Activated CD4-positive, alpha-beta memory T cell treated with anti-CD3 and anti-CD28 coated beads, Interleukin-2, amount 10 ng/mL, durations not matched to agents 7 days and 5 days (primary cell): ENCODE data around the gene RHPN2. TPM values are rescaled to one million over a fixed set of nuclear protein-coding genes. Genes with fewer than 3 reads are reported as not detected.
"Not testable (repeated sequence)": the region's sequence is repeated elsewhere in the genome, so short reads cannot be mapped to it uniquely, and the experiment has no call there.

Source experiments
- CTCF ChIA-PET: fragments of 350-600 bp; sonication (Branson Sonifier 250); formaldehyde crosslinking; loops from one replicate; lab custom pipeline; 2021; ENCODE audit warnings: antibody characterized with exemption, inconsistent platforms; lab: Charles Lee
- POLR2A ChIA-PET: fragments of 350-600 bp; sonication (Branson Sonifier 250); formaldehyde crosslinking; loops from one replicate; lab custom pipeline; 2021; ENCODE audit warnings: antibody characterized with exemption; lab: Charles Lee
- DNase-seq: peaks from one replicate; pipeline ENCODE4 v3.0.0-alpha.2; 2020
- H3K27ac Mint-ChIP-seq: one replicate; pipeline ENCODE4 v1.8.0; 2021; ENCODE audit warnings: mild to moderate bottlenecking, mixed read lengths
- H3K27me3 Mint-ChIP-seq: one replicate; pipeline ENCODE4 v1.8.0; 2021; ENCODE audit warnings: mixed read lengths
- H3K36me3 Mint-ChIP-seq: one replicate; pipeline ENCODE4 v1.8.0; 2021; ENCODE audit warnings: low read depth, mixed read lengths
- H3K4me1 Mint-ChIP-seq: one replicate; pipeline ENCODE4 v1.8.0; 2021; ENCODE audit warnings: mixed read lengths
- H3K4me3 Mint-ChIP-seq: one replicate; pipeline ENCODE4 v1.8.0; 2021; ENCODE audit warnings: mild to moderate bottlenecking, mixed read lengths
- H3K9me3 Mint-ChIP-seq: one replicate; pipeline ENCODE4 v1.8.0; 2021; ENCODE audit warnings: mixed read lengths
- total RNA-seq, 2 experiments: library from RNA; stranded (reverse); gene quantifications; one replicate each; pipeline ENCODE4 v1.2.3, GENCODE V29; 2021

Gene RHPN2
- total RNA-seq, 2 experiments from 2014 or later = 0.70 to 1.2 TPM

GRCh38 chr19:32976223-32976805, 88.4 kb downstream of the RHPN2 start:
- Mint-ChIP-seq H3K27ac (no peak overlapping the region), H3K36me3 (peaks cover 17% of the 10 kb centered on the region), H3K4me1 (peaks cover 20% of the 10 kb centered on the region), H3K9me3 (no peaks in the 10 kb centered on the region), H3K4me3 (no peak overlapping the region), H3K27me3 (no peaks in the 10 kb centered on the region)
- ChIA-PET POLR2A (no interaction called here), CTCF (interaction anchor here (0.6 to 2.8 kb wide), 16 partner anchors 9 to 285 kb away, joined by 3 to 16 read pairs (median 4); partner anchors contain the start of genes GPATCH1 and NUDT19)
- DNase-seq = peak; percentile 81

- Mint-ChIP-seq H3K36me3 (peaks cover 20% of the 10 kb centered on the region), H3K27me3 (no peaks in the 10 kb centered on the region), H3K4me1 (peaks cover 31% of the 10 kb centered on the region), H3K9me3 (no peaks in the 10 kb centered on the region), H3K27ac (peak within 1 kb of the TSS; percentile 82), H3K4me3 (peak within 1 kb of the TSS; percentile 96)
- peak; percentile 99 for DNase-seq
- ChIA-PET CTCF (interaction anchor here (0.5 to 1.7 kb wide), 6 partner anchors 65 to 280 kb away, joined by 3 to 8 read pairs (median 3); partner anchors contain the start of gene NUDT19), POLR2A (interaction anchor here (0.6 to 2.1 kb wide), 10 partner anchors 28 to 626 kb away, joined by 3 to 14 read pairs (median 4); partner anchors contain the start of genes CEBPG, GPATCH1, NUDT19 and ZNF507)
These were observed 92.8 kb downstream of the RHPN2 start, which contains the start of the genes CEP89 and FAAP24 for GRCh38 chr19:32971715-32972540. TSS of gene CEP89 (minus strand) at chr19:32971958. CDS start at chr19:32971874, 84 bp downstream. TSS of gene FAAP24 (plus strand) at chr19:32972242. CDS start at chr19:32973197, 955 bp downstream.

GRCh38 chr19:32971012-32971595, 93.6 kb downstream of the RHPN2 start:
- Mint-ChIP-seq H3K36me3 (peaks cover 16% of the 10 kb centered on the region), H3K27me3 (no peaks in the 10 kb centered on the region), H3K9me3 (no peaks in the 10 kb centered on the region), H3K4me3 (peak overlapping the region; percentile 96), H3K27ac (no peak overlapping the region), H3K4me1 (peaks cover 28% of the 10 kb centered on the region)
- DNase-seq = no peak
- CTCF ChIA-PET = interaction anchor here (0.5 to 1.7 kb wide), 5 partner anchors 66 to 206 kb away, joined by 3 to 8 read pairs (median 4); no protein-coding TSS in a partner anchor
- POLR2A ChIA-PET = interaction anchor here (1.2 to 2.1 kb wide), 5 partner anchors 110 to 403 kb away, joined by 3 to 14 read pairs (median 7); partner anchors contain the start of genes CEBPG, GPATCH1 and NUDT19

- no peak overlapping the region for H3K4me3 Mint-ChIP-seq
- POLR2A ChIA-PET = no interaction called here
These were observed 95.1 kb downstream of the RHPN2 start for GRCh38 chr19:32969549-32969948.

GRCh38 chr19:32966750-32967149, 97.9 kb downstream of the RHPN2 start:
- POLR2A ChIA-PET = no interaction called here
- peaks cover 13% of the 10 kb centered on the region for H3K4me1 Mint-ChIP-seq
- H3K36me3 Mint-ChIP-seq = peaks cover 10% of the 10 kb centered on the region
- H3K27me3 Mint-ChIP-seq = no peaks in the 10 kb centered on the region
- H3K4me3 Mint-ChIP-seq = no peak overlapping the region
- DNase-seq = no peak
- no peaks in the 10 kb centered on the region for H3K9me3 Mint-ChIP-seq
- CTCF ChIA-PET = interaction anchor here (0.9 to 1.0 kb wide), 2 partner anchors 9 to 114 kb away, joined by 3 to 7 read pairs; partner anchors contain the start of gene GPATCH1
- no peak overlapping the region for H3K27ac Mint-ChIP-seq

More at GRCh38 chr19:32969549-32969948, 95.1 kb downstream of the RHPN2 start:
- peaks cover 23% of the 10 kb centered on the region for H3K4me1 Mint-ChIP-seq
- H3K36me3 Mint-ChIP-seq = peaks cover 10% of the 10 kb centered on the region
- no peak for DNase-seq
- CTCF ChIA-PET = interaction anchor here (0.7 kb wide), 1 partner anchor 38 kb away, joined by 3 read pairs; no protein-coding TSS in a partner anchor
- H3K9me3 Mint-ChIP-seq = no peaks in the 10 kb centered on the region
- no peaks in the 10 kb centered on the region for H3K27me3 Mint-ChIP-seq
- no peak overlapping the region for H3K27ac Mint-ChIP-seq

- POLR2A ChIA-PET = no interaction called here
- CTCF ChIA-PET = no interaction called here
- H3K4me1 Mint-ChIP-seq = no peaks in the 10 kb centered on the region
- H3K9me3 Mint-ChIP-seq = no peaks in the 10 kb centered on the region
- H3K27ac Mint-ChIP-seq = no peak overlapping the region
- no peaks in the 10 kb centered on the region for H3K27me3 Mint-ChIP-seq
- DNase-seq = no peak
- H3K4me3 Mint-ChIP-seq = no peak overlapping the region
- H3K36me3 Mint-ChIP-seq = peaks cover 43% of the 10 kb centered on the region
These were observed 119.4 kb downstream of the RHPN2 start for GRCh38 chr19:32945260-32945659.

GRCh38 chr19:32941273-32941672, 123.4 kb downstream of the RHPN2 start:
- H3K4me1 Mint-ChIP-seq, H3K27me3 Mint-ChIP-seq, POLR2A ChIA-PET, H3K4me3 Mint-ChIP-seq, DNase-seq, H3K27ac Mint-ChIP-seq, H3K9me3 Mint-ChIP-seq: not testable (repeated sequence)
- peaks cover 22% of the 10 kb centered on the region for H3K36me3 Mint-ChIP-seq
- CTCF ChIA-PET = interaction anchor here (0.9 kb wide), 1 partner anchor 11 kb away, joined by 3 read pairs; no protein-coding TSS in a partner anchor

GRCh38 chr19:32936065-32936464, 128.6 kb downstream of the RHPN2 start:
- no peaks in the 10 kb centered on the region for H3K9me3 Mint-ChIP-seq
- H3K4me3 Mint-ChIP-seq = no peak overlapping the region
- POLR2A ChIA-PET = no interaction called here
- no peaks in the 10 kb centered on the region for H3K4me1 Mint-ChIP-seq
- no peaks in the 10 kb centered on the region for H3K27me3 Mint-ChIP-seq
- DNase-seq = no peak
- peaks cover 7% of the 10 kb centered on the region for H3K36me3 Mint-ChIP-seq
- no peak overlapping the region for H3K27ac Mint-ChIP-seq
- CTCF ChIA-PET = no interaction called here

GRCh38 chr19:32935629-32936028, 129.1 kb downstream of the RHPN2 start:
- Mint-ChIP-seq H3K27me3 (no peaks in the 10 kb centered on the region), H3K36me3 (peaks cover 9% of the 10 kb centered on the region), H3K27ac (no peak overlapping the region), H3K4me1 (no peaks in the 10 kb centered on the region), H3K9me3 (no peaks in the 10 kb centered on the region), H3K4me3 (no peak overlapping the region)
- ChIA-PET POLR2A (no interaction called here), CTCF (no interaction called here)
- DNase-seq = no peak

- ChIA-PET POLR2A (no interaction called here), CTCF (no interaction called here)
- no peak for DNase-seq
- Mint-ChIP-seq H3K36me3 (peaks cover 24% of the 10 kb centered on the region), H3K4me1 (no peaks in the 10 kb centered on the region), H3K27ac (no peak overlapping the region), H3K27me3 (no peaks in the 10 kb centered on the region), H3K4me3 (no peak overlapping the region), H3K9me3 (no peaks in the 10 kb centered on the region)
These were observed 131.1 kb downstream of the RHPN2 start for GRCh38 chr19:32933571-32933970.

- CTCF ChIA-PET = interaction anchor here (1.0 kb wide), 1 partner anchor 11 kb away, joined by 3 read pairs; no protein-coding TSS in a partner anchor
- H3K27me3 Mint-ChIP-seq = no peaks in the 10 kb centered on the region
- DNase-seq = no peak
- no peak overlapping the region for H3K27ac Mint-ChIP-seq
- H3K4me1 Mint-ChIP-seq = no peaks in the 10 kb centered on the region
- peaks cover 3% of the 10 kb centered on the region for H3K9me3 Mint-ChIP-seq
- POLR2A ChIA-PET = interaction anchor here (1.3 kb wide), 1 partner anchor 13 kb away, joined by 3 read pairs; no protein-coding TSS in a partner anchor
- peaks cover 23% of the 10 kb centered on the region for H3K36me3 Mint-ChIP-seq
- no peak overlapping the region for H3K4me3 Mint-ChIP-seq
These were observed 134.1 kb downstream of the RHPN2 start for GRCh38 chr19:32930567-32930966.

- H3K27ac Mint-ChIP-seq = no peak overlapping the region
- CTCF ChIA-PET = interaction anchor here (1.3 kb wide), 1 partner anchor 204 kb away, joined by 3 read pairs; no protein-coding TSS in a partner anchor
- no peaks in the 10 kb centered on the region for H3K4me1 Mint-ChIP-seq
- H3K4me3 Mint-ChIP-seq = no peak overlapping the region
- DNase-seq = no peak
- no peaks in the 10 kb centered on the region for H3K27me3 Mint-ChIP-seq
- peaks cover 23% of the 10 kb centered on the region for H3K36me3 Mint-ChIP-seq
- POLR2A ChIA-PET = no interaction called here
- peaks cover 3% of the 10 kb centered on the region for H3K9me3 Mint-ChIP-seq
These were observed 135.9 kb downstream of the RHPN2 start for GRCh38 chr19:32928806-32929205.
